ENCODE data around the gene AGAP2.
"Not testable (repeated sequence)": the region's sequence is repeated elsewhere in the genome, so short reads cannot be mapped to it uniquely, and the experiment has no call there.

The AGAP2 gene

GRCh38 chr12:57692500-57692899, 46.0 kb downstream of the AGAP2 start:
- no peak for DNase-seq

- DNase-seq, result no peak
These were observed 49.6 kb downstream of the AGAP2 start for GRCh38 chr12:57688931-57689330.

GRCh38 chr12:57687862-57688261, 50.7 kb downstream of the AGAP2 start:
- no peak for DNase-seq

GRCh38 chr12:57679697-57680096, 58.8 kb downstream of the AGAP2 start:
- DNase-seq, result no peak

GRCh38 chr12:57677947-57678346, 60.6 kb downstream of the AGAP2 start:
- not testable (repeated sequence) for DNase-seq

GRCh38 chr12:57674691-57675090, 63.9 kb downstream of the AGAP2 start:
- DNase-seq, result no peak

All from GF-D8 (cell line).